Measurements from ENCODE around the gene HSD11B1L.

The HSD11B1L gene

GRCh38 chr19:5651361-5651760 is 29.5 kb upstream of the HSD11B1L start:
- H3K36me3 ChIP-seq (ENCODE audit: insufficient read depth, low read length): peaks cover 85% of the 10 kb centered on the region
- H2AFZ ChIP-seq (ENCODE audit: low read depth, low read length): no peak overlapping the region
- H3K4me1 ChIP-seq (ENCODE audit: insufficient read depth, low read length): no peaks in the 10 kb centered on the region
- H3K9me3 ChIP-seq (ENCODE audit: low read length): no peaks in the 10 kb centered on the region
- no peaks in the 10 kb centered on the region for H3K27me3 ChIP-seq (ENCODE audit: insufficient read depth, low read length)
- no peak overlapping the region for H3K4me3 ChIP-seq (ENCODE audit: low read length)

- no peak overlapping the region for H2AFZ ChIP-seq (ENCODE audit: low read depth, low read length)
- H3K4me1 ChIP-seq (ENCODE audit: insufficient read depth, low read length): no peaks in the 10 kb centered on the region
- H3K4me3 ChIP-seq (ENCODE audit: low read length): no peak overlapping the region
- no peaks in the 10 kb centered on the region for H3K9me3 ChIP-seq (ENCODE audit: low read length)
- H3K27me3 ChIP-seq (ENCODE audit: insufficient read depth, low read length): no peaks in the 10 kb centered on the region
- H3K36me3 ChIP-seq (ENCODE audit: insufficient read depth, low read length): peaks cover 81% of the 10 kb centered on the region
Observed at GRCh38 chr19:5652261-5652660, 28.6 kb upstream of the HSD11B1L start.

GRCh38 chr19:5654931-5655330 is 25.9 kb upstream of the HSD11B1L start:
- Histone ChIP-seq H3K9me3 (ENCODE audit: low read length) (no peaks in the 10 kb centered on the region), H3K4me3 (ENCODE audit: low read length) (no peak overlapping the region), H3K36me3 (ENCODE audit: insufficient read depth, low read length) (peaks cover 84% of the 10 kb centered on the region), H3K27me3 (ENCODE audit: insufficient read depth, low read length) (no peaks in the 10 kb centered on the region), H2AFZ (ENCODE audit: low read depth, low read length) (no peak overlapping the region), H3K4me1 (ENCODE audit: insufficient read depth, low read length) (no peaks in the 10 kb centered on the region)

- no peak overlapping the region for H2AFZ ChIP-seq (ENCODE audit: low read depth, low read length)
- no peaks in the 10 kb centered on the region for H3K4me1 ChIP-seq (ENCODE audit: insufficient read depth, low read length)
- no peak overlapping the region for H3K4me3 ChIP-seq (ENCODE audit: low read length)
- H3K9me3 ChIP-seq (ENCODE audit: low read length): no peaks in the 10 kb centered on the region
- no peaks in the 10 kb centered on the region for H3K27me3 ChIP-seq (ENCODE audit: insufficient read depth, low read length)
- peaks cover 86% of the 10 kb centered on the region for H3K36me3 ChIP-seq (ENCODE audit: insufficient read depth, low read length)
Observed at GRCh38 chr19:5655412-5655811, 25.4 kb upstream of the HSD11B1L start.

GRCh38 chr19:5661483-5661882 is 19.3 kb upstream of the HSD11B1L start:
- Histone ChIP-seq H3K36me3 (ENCODE audit: insufficient read depth, low read length) (peaks cover 87% of the 10 kb centered on the region), H2AFZ (ENCODE audit: low read depth, low read length) (no peak overlapping the region), H3K27me3 (ENCODE audit: insufficient read depth, low read length) (no peaks in the 10 kb centered on the region), H3K4me1 (ENCODE audit: insufficient read depth, low read length) (no peaks in the 10 kb centered on the region), H3K4me3 (ENCODE audit: low read length) (no peak overlapping the region), H3K9me3 (ENCODE audit: low read length) (no peaks in the 10 kb centered on the region)

- H3K4me3 ChIP-seq (ENCODE audit: low read length): no peak overlapping the region
- no peaks in the 10 kb centered on the region for H3K27me3 ChIP-seq (ENCODE audit: insufficient read depth, low read length)
- no peaks in the 10 kb centered on the region for H3K9me3 ChIP-seq (ENCODE audit: low read length)
- H3K4me1 ChIP-seq (ENCODE audit: insufficient read depth, low read length): no peaks in the 10 kb centered on the region
- H3K36me3 ChIP-seq (ENCODE audit: insufficient read depth, low read length): peaks cover 90% of the 10 kb centered on the region
- no peak overlapping the region for H2AFZ ChIP-seq (ENCODE audit: low read depth, low read length)
Observed at GRCh38 chr19:5663904-5664303, 16.9 kb upstream of the HSD11B1L start.

GRCh38 chr19:5664515-5664914 is 16.3 kb upstream of the HSD11B1L start:
- no peaks in the 10 kb centered on the region for H3K9me3 ChIP-seq (ENCODE audit: low read length)
- H3K4me3 ChIP-seq (ENCODE audit: low read length): no peak overlapping the region
- H3K4me1 ChIP-seq (ENCODE audit: insufficient read depth, low read length): no peaks in the 10 kb centered on the region
- H3K36me3 ChIP-seq (ENCODE audit: insufficient read depth, low read length): peaks cover 92% of the 10 kb centered on the region
- H2AFZ ChIP-seq (ENCODE audit: low read depth, low read length): no peak overlapping the region
- no peaks in the 10 kb centered on the region for H3K27me3 ChIP-seq (ENCODE audit: insufficient read depth, low read length)

- peaks cover 83% of the 10 kb centered on the region for H3K36me3 ChIP-seq (ENCODE audit: insufficient read depth, low read length)
Observed at GRCh38 chr19:5665781-5666513, 14.9 kb upstream of the HSD11B1L start.

GRCh38 chr19:5666921-5667610 is 13.8 kb upstream of the HSD11B1L start:
- Histone ChIP-seq H3K9me3 (ENCODE audit: low read length) (no peaks in the 10 kb centered on the region), H3K27me3 (ENCODE audit: insufficient read depth, low read length) (no peaks in the 10 kb centered on the region), H3K4me3 (ENCODE audit: low read length) (no peak overlapping the region), H3K36me3 (ENCODE audit: insufficient read depth, low read length) (peaks cover 81% of the 10 kb centered on the region), H2AFZ (ENCODE audit: low read depth, low read length) (no peak overlapping the region), H3K4me1 (ENCODE audit: insufficient read depth, low read length) (no peaks in the 10 kb centered on the region)

More at GRCh38 chr19:5665781-5666513, 14.9 kb upstream of the HSD11B1L start:
- H3K27me3 ChIP-seq (ENCODE audit: insufficient read depth, low read length): no peaks in the 10 kb centered on the region
- H2AFZ ChIP-seq (ENCODE audit: low read depth, low read length): no peak overlapping the region
- no peak overlapping the region for H3K4me3 ChIP-seq (ENCODE audit: low read length)
- no peaks in the 10 kb centered on the region for H3K9me3 ChIP-seq (ENCODE audit: low read length)
- no peaks in the 10 kb centered on the region for H3K4me1 ChIP-seq (ENCODE audit: insufficient read depth, low read length)

- H3K4me3 ChIP-seq (ENCODE audit: low read length): no peak overlapping the region
- H3K27me3 ChIP-seq (ENCODE audit: insufficient read depth, low read length): no peaks in the 10 kb centered on the region
- no peaks in the 10 kb centered on the region for H3K9me3 ChIP-seq (ENCODE audit: low read length)
- no peak overlapping the region for H2AFZ ChIP-seq (ENCODE audit: low read depth, low read length)
- H3K36me3 ChIP-seq (ENCODE audit: insufficient read depth, low read length): peaks cover 76% of the 10 kb centered on the region
- no peaks in the 10 kb centered on the region for H3K4me1 ChIP-seq (ENCODE audit: insufficient read depth, low read length)
Observed at GRCh38 chr19:5667751-5668271, 13.0 kb upstream of the HSD11B1L start.

- Histone ChIP-seq H3K36me3 (ENCODE audit: insufficient read depth, low read length) (peaks cover 62% of the 10 kb centered on the region), H3K4me1 (ENCODE audit: insufficient read depth, low read length) (no peaks in the 10 kb centered on the region), H3K9me3 (ENCODE audit: low read length) (no peaks in the 10 kb centered on the region), H3K4me3 (ENCODE audit: low read length) (no peak overlapping the region), H2AFZ (ENCODE audit: low read depth, low read length) (no peak overlapping the region), H3K27me3 (ENCODE audit: insufficient read depth, low read length) (no peaks in the 10 kb centered on the region)
Observed at GRCh38 chr19:5669212-5669611, 11.6 kb upstream of the HSD11B1L start.

GRCh38 chr19:5671600-5671999 is 9.2 kb upstream of the HSD11B1L start:
- no peak overlapping the region for H3K4me3 ChIP-seq (ENCODE audit: low read length)
- H3K36me3 ChIP-seq (ENCODE audit: insufficient read depth, low read length): peaks cover 42% of the 10 kb centered on the region
- no peaks in the 10 kb centered on the region for H3K9me3 ChIP-seq (ENCODE audit: low read length)
- no peaks in the 10 kb centered on the region for H3K27me3 ChIP-seq (ENCODE audit: insufficient read depth, low read length)
- H3K4me1 ChIP-seq (ENCODE audit: insufficient read depth, low read length): no peaks in the 10 kb centered on the region
- no peak overlapping the region for H2AFZ ChIP-seq (ENCODE audit: low read depth, low read length)

- Histone ChIP-seq H3K36me3 (ENCODE audit: insufficient read depth, low read length) (peaks cover 32% of the 10 kb centered on the region), H3K4me3 (ENCODE audit: low read length) (no peak overlapping the region), H2AFZ (ENCODE audit: low read depth, low read length) (no peak overlapping the region)
Observed at GRCh38 chr19:5672708-5673459, 7.9 kb upstream of the HSD11B1L start.

More at GRCh38 chr19:5672708-5673459, 7.9 kb upstream of the HSD11B1L start:
- H3K4me1 ChIP-seq (ENCODE audit: insufficient read depth, low read length): no peaks in the 10 kb centered on the region
- H3K27me3 ChIP-seq (ENCODE audit: insufficient read depth, low read length): no peaks in the 10 kb centered on the region
- no peaks in the 10 kb centered on the region for H3K9me3 ChIP-seq (ENCODE audit: low read length)
